GM12878 (cell line): Measurements from ENCODE around the gene ICAM2. TPM values are rescaled to one million over a fixed set of nuclear protein-coding genes. Genes with fewer than 3 reads are reported as not detected.

ENCODE experiments used
- ATAC-seq: fragments of 200-7000 bp; cut with Tn5 transposase; 3 replicates; pipeline ENCODE4 v1.9.1; 2020; ENCODE audit warnings: mild to moderate bottlenecking, moderate library complexity
- BruUV-seq: library from RNA; stranded (reverse); fragments of 400-500 nt; replicated peaks from 2 replicates; lab custom pipeline; 2021; lab: Mats Ljungman, UMichigan
- CTCF ChIA-PET: fragments of 300-600 bp; sonication (Branson Sonifier 250); formaldehyde crosslinking; extraction: SDS; loops from one replicate; lab custom pipeline; 2021; ENCODE audit warnings: inconsistent platforms; lab: Yijun Ruan, JAX
- POLR2A ChIA-PET: fragments of 350-600 bp; formaldehyde crosslinking; extraction: SDS; loops from one replicate; lab custom pipeline; 2021; ENCODE audit warnings: inconsistent platforms; lab: Charles Lee
- RAD21 ChIA-PET: fragments of 300-600 bp; sonication (Branson Sonifier 250); formaldehyde crosslinking; loops from one replicate; lab custom pipeline; 2023; ENCODE audit warnings: antibody characterized with exemption; ENCODE audit not compliant: unreplicated experiment; lab: Charles Lee
- SMC1A ChIA-PET: fragments of 300-600 bp; sonication (Branson Sonifier 250); formaldehyde crosslinking; loops from one replicate; lab custom pipeline; 2023; ENCODE audit not compliant: unreplicated experiment, uncharacterized antibody; lab: Charles Lee
- DNase-seq: peaks from one replicate; pipeline ENCODE4 v3.0.0-alpha.2; 2011; ENCODE audit warnings: low read depth, low spot score
- FAIRE-seq: peaks from 3 replicates; lab custom pipeline; 2011; peaks lifted over from hg19 to GRCh38; lab: Jason Lieb, UNC
- H2AFZ ChIP-seq: 2 replicates; pipeline ENCODE4 v1.6.0; 2011; ENCODE audit warnings: low read depth, low read length, control low read depth; ENCODE audit not compliant: control insufficient read depth
- H3K27ac ChIP-seq: 2 replicates; pipeline ENCODE4 v1.5.1; 2011; ENCODE audit warnings: control low read depth; ENCODE audit not compliant: control insufficient read depth, insufficient read depth
- H3K27me3 ChIP-seq, 2 experiments: replicated peaks in 1 of 2; 2 replicates each; pipeline versions ENCODE4 v1.6.0 to v1.6.1; 2011; ENCODE audit warnings: low read length in 1 of 2; ENCODE audit not compliant: control insufficient read depth in 2 of 2, insufficient read depth in 2 of 2
- H3K36me3 ChIP-seq, 2 experiments: 2 replicates each; pipeline ENCODE4 v1.5.1; 2011; ENCODE audit warnings: low read length in 1 of 2; ENCODE audit not compliant: control insufficient read depth in 2 of 2, insufficient read depth in 2 of 2
- H3K4me1 ChIP-seq: 2 replicates; pipeline ENCODE4 v1.6.1; 2011; ENCODE audit warnings: mild to moderate bottlenecking, low read length, moderate library complexity, mixed read lengths; ENCODE audit not compliant: control insufficient read depth, insufficient read depth
- H3K4me2 ChIP-seq: 2 replicates; pipeline ENCODE4 v1.6.0; 2011; ENCODE audit warnings: control low read depth; ENCODE audit not compliant: control insufficient read depth, insufficient read depth
- H3K4me3 ChIP-seq: fragments of 200-600 bp; sonication (generic); 2 replicates; pipeline ENCODE4 v1.5.1; 2016
- H3K79me2 ChIP-seq: 2 replicates; pipeline ENCODE4 v1.6.0; 2011; ENCODE audit warnings: low read length; ENCODE audit not compliant: control insufficient read depth, insufficient read depth
- H3K9ac ChIP-seq: 2 replicates; pipeline ENCODE4 v1.8.0; 2011; ENCODE audit warnings: low read length, control low read depth, mixed read lengths; ENCODE audit not compliant: control insufficient read depth, insufficient read depth
- H3K9me3 ChIP-seq: replicated peaks from 3 replicates; pipeline ENCODE4 v1.5.1; 2011; ENCODE audit warnings: mild to moderate bottlenecking, low read length; ENCODE audit not compliant: control insufficient read depth, insufficient read depth
- H4K20me1 ChIP-seq: 2 replicates; pipeline ENCODE4 v1.6.0; 2011; ENCODE audit not compliant: control insufficient read depth, insufficient read depth
- BMI1 ChIP-seq: fragments of 450-650 bp; IDR thresholded peaks from 2 replicates; pipeline ENCODE4 v1.6.1; 2016; ENCODE audit warnings: mild to moderate bottlenecking, moderate library complexity, borderline replicate concordance
- CTCF ChIP-seq, 3 experiments: IDR thresholded peaks in 2 of 3; conservative IDR thresholded peaks in 1 of 3; 2 replicates each; pipeline ENCODE4 v1.5.1; 2011; ENCODE audit warnings: low read depth in 3 of 3, low read length in 3 of 3, mild to moderate bottlenecking in 3 of 3, control low read depth in 2 of 3, moderate library complexity in 2 of 3, inconsistent platforms in 1 of 3, mixed read lengths in 1 of 3; ENCODE audit not compliant: control insufficient read depth in 2 of 3, insufficient read depth in 1 of 3; ENCODE audit errors: extremely low read depth in 1 of 3
- CUX1 ChIP-seq: IDR thresholded peaks from 2 replicates; pipeline ENCODE4 v1.6.1; 2012; ENCODE audit warnings: improper control_type of control experiment, low read depth, low read length; ENCODE audit not compliant: insufficient replicate concordance
- FOXM1 ChIP-seq: IDR thresholded peaks from 2 replicates; pipeline ENCODE4 v1.6.1; 2012; ENCODE audit warnings: low read depth, mild to moderate bottlenecking, inconsistent platforms, low read length, moderate library complexity
- IRF5 ChIP-seq: fragments of 450-650 bp; IDR thresholded peaks from 2 replicates; pipeline ENCODE4 v1.6.1; 2017; ENCODE audit warnings: borderline replicate concordance
- RFX5 ChIP-seq: IDR thresholded peaks from 2 replicates; pipeline ENCODE4 v1.6.1; 2011; ENCODE audit warnings: low read depth, low read length, improper control_type of control experiment
- TARDBP ChIP-seq: IDR thresholded peaks from 2 replicates; pipeline ENCODE4 v1.6.1; 2016; ENCODE audit warnings: borderline replicate concordance
- TCF3 ChIP-seq: IDR thresholded peaks from 2 replicates; pipeline ENCODE4 v1.6.1; 2012; ENCODE audit warnings: low read depth, mild to moderate bottlenecking, low read length, borderline replicate concordance; ENCODE audit not compliant: insufficient read depth
- WRNIP1 ChIP-seq: IDR thresholded peaks from 2 replicates; pipeline ENCODE4 v1.6.1; 2011; ENCODE audit warnings: low read depth, low read length, improper control_type of control experiment, borderline replicate concordance
- WGBS: methylation state at CpG from one replicate; pipeline ENCODE4 v1.1.6; 2016; ENCODE audit warnings: low lambda C conversion rate; ENCODE audit not compliant: insufficient replicate concordance, insufficient coverage; ENCODE audit errors: missing lambda C conversion rate; 5-methylcytosine and 5-hydroxymethylcytosine counted together
- in situ Hi-C: fragments of 300-500 bp; cut with MboI; formaldehyde crosslinking; loops from 9 replicates; pipeline ENCODE4 v1.14.3; 2018; ENCODE audit warnings: mixed read lengths
- intact Hi-C: fragments of 100-400 bp; cut with micrococcal nuclease; formaldehyde crosslinking; loops from one replicate; pipeline ENCODE4 v1.14.2; 2022; ENCODE audit not compliant: unreplicated experiment
- polyA plus RNA-seq, 11 experiments: library from polyadenylated mRNA; depleted of rRNA in 4 of 11; unstranded in 6 of 11; stranded (reverse) in 5 of 11; fragments of >200 nt; fragmentation: Nextera tagmentation in 4 of 11; fragmentation: Illumina TruSeq in 1 of 11; extraction: Ambion mirVana in 4 of 11; extraction: Trizol in 1 of 11; gene quantifications; 1 replicate in 1 of 11; 2 replicates in 10 of 11; pipeline versions ENCODE4 v1.2.1 to v1.2.3, GENCODE V29; 2011 to 2016; ENCODE audit warnings: inconsistent platforms in 2 of 11, missing spikeins in 2 of 11, low read depth in 1 of 11
- total RNA-seq, 4 experiments: library from RNA; depleted of rRNA in 3 of 4; stranded (reverse); fragments of >200 nt in 3 of 4; fragmentation: Illumina TruSeq in 1 of 4; extraction: Trizol in 1 of 4; gene quantifications; 2 replicates each; pipeline versions ENCODE4 v1.2.1 to v1.2.3, GENCODE V29; 2013 to 2021
- TF ChIP-seq, protein P1 (sequence below): fragments of 450-650 bp; IDR thresholded peaks from 2 replicates; pipeline ENCODE4 v1.6.1; 2018; ENCODE audit warnings: mild to moderate bottlenecking, low read depth, moderate library complexity; ENCODE audit not compliant: partially characterized antibody

ICAM2 gene
- total and polyA plus RNA-seq, 10 of the 15 experiments (the other 5 are each of a cell fraction or from before 2014, with no cell fraction given) = 23.6 to 108 (median 58.1) TPM

GRCh38 chr17:64057701-64058263 is 37.3 kb upstream of the ICAM2 start:
- peaks cover 41% of the 10 kb centered on the region for H3K4me1 ChIP-seq
- DNase-seq (no peak), ATAC-seq (no peak), FAIRE-seq (no peak)
- H3K27ac ChIP-seq = no peak overlapping the region
- no TSS peak for BruUV-seq
- in situ Hi-C loops = no loop called here
- H3K27me3 ChIP-seq = no peaks in the 10 kb centered on the region
- RAD21 ChIA-PET = interaction anchor here (1.6 to 6.7 kb wide), 3 partner anchors 17 to 74 kb away, joined by 6 to 89 read pairs (median 8); partner anchors contain the start of gene ERN1
- peaks cover 10 to 30% of the 10 kb centered on the region in 2 experiments for H3K36me3 ChIP-seq
- no peaks in the 10 kb centered on the region for H3K79me2 ChIP-seq
- no peaks in the 10 kb centered on the region for H4K20me1 ChIP-seq
- POLR2A ChIA-PET = interaction anchor here (1.6 kb wide), 1 partner anchor 16 kb away, joined by 6 read pairs; no protein-coding TSS in a partner anchor
- H2AFZ ChIP-seq = no peak overlapping the region
- WGBS = 97% methylated on average over 7 of the region's 9 CpGs
- SMC1A ChIA-PET = interaction anchor here (1.0 to 3.7 kb wide), 7 partner anchors 17 to 75 kb away, joined by 3 to 53 read pairs (median 8); no protein-coding TSS in a partner anchor
- H3K4me2 ChIP-seq = no peak overlapping the region
- intact Hi-C loops = no loop called here
- H3K9me3 ChIP-seq = no peaks in the 10 kb centered on the region
- CTCF ChIA-PET = interaction anchor here (1.3 to 5.2 kb wide), 8 partner anchors 15 to 233 kb away, joined by 3 to 71 read pairs (median 8); partner anchors contain the start of gene ERN1
- no peak overlapping the region for H3K9ac ChIP-seq
- no peak overlapping the region for H3K4me3 ChIP-seq
- TF ChIP-seq TARDBP (no peak), CUX1 (no peak), WRNIP1 (no peak), IRF5 (no peak), FOXM1 (no peak), TCF3 (no peak), BMI1 (no peak), CTCF (IDR thresholded peaks at IDR 0.05 in 2 of 3, conservative IDR thresholded peaks at IDR 0.05 in 1 of 3; ENCODE audit: control insufficient read depth in 2 of 3, extremely low read depth in 1 of 3, insufficient read depth in 1 of 3, low read depth in 3 of 3, low read length in 3 of 3) (no peak), RFX5 (no peak)
- TF ChIP-seq, protein P1, sequence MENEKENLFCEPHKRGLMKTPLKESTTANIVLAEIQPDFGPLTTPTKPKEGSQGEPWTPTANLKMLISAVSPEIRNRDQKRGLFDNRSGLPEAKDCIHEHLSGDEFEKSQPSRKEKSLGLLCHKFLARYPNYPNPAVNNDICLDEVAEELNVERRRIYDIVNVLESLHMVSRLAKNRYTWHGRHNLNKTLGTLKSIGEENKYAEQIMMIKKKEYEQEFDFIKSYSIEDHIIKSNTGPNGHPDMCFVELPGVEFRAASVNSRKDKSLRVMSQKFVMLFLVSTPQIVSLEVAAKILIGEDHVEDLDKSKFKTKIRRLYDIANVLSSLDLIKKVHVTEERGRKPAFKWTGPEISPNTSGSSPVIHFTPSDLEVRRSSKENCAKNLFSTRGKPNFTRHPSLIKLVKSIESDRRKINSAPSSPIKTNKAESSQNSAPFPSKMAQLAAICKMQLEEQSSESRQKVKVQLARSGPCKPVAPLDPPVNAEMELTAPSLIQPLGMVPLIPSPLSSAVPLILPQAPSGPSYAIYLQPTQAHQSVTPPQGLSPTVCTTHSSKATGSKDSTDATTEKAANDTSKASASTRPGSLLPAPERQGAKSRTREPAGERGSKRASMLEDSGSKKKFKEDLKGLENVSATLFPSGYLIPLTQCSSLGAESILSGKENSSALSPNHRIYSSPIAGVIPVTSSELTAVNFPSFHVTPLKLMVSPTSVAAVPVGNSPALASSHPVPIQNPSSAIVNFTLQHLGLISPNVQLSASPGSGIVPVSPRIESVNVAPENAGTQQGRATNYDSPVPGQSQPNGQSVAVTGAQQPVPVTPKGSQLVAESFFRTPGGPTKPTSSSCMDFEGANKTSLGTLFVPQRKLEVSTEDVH = no peak
